Progenitor cell of endocrine pancreas (in vitro differentiated cells): ENCODE measurements around the gene MYBPC3. TPM values are rescaled to one million over a fixed set of nuclear protein-coding genes. Genes with fewer than 3 reads are reported as not detected.

Experiments used
- DNase-seq: peaks from one replicate; pipeline ENCODE4 v3.0.0; 2021; ENCODE audit warnings: low spot score; ENCODE audit not compliant: unreplicated experiment
- H3K27ac Mint-ChIP-seq: 2 replicates; pipeline ENCODE4 v1.8.0; 2021; ENCODE audit warnings: mild to moderate bottlenecking, moderate library complexity, mixed read lengths
- H3K27me3 Mint-ChIP-seq: 2 replicates; pipeline ENCODE4 v1.8.0; 2021; ENCODE audit warnings: mixed read lengths
- H3K36me3 Mint-ChIP-seq: 2 replicates; pipeline ENCODE4 v1.8.0; 2022; ENCODE audit warnings: mixed read lengths; ENCODE audit not compliant: insufficient read depth
- H3K4me1 Mint-ChIP-seq: 2 replicates; pipeline ENCODE4 v1.8.0; 2021; ENCODE audit warnings: low read depth, mixed read lengths
- H3K4me3 Mint-ChIP-seq: 2 replicates; pipeline ENCODE4 v1.8.0; 2021; ENCODE audit warnings: low read depth, mild to moderate bottlenecking, moderate library complexity, mixed read lengths
- H3K9me3 Mint-ChIP-seq: 2 replicates; pipeline ENCODE4 v1.8.0; 2021; ENCODE audit warnings: low read depth, mixed read lengths
- CTCF ChIP-seq: fragments of 200-600 bp; sonication (generic); IDR thresholded peaks from one replicate; pipeline ENCODE4 v1.5.0; 2021; ENCODE audit warnings: antibody characterized with exemption, mild to moderate bottlenecking; ENCODE audit not compliant: unreplicated experiment
- total RNA-seq: library from RNA; stranded (reverse); gene quantifications from 2 replicates; pipeline ENCODE4 v1.2.1, GENCODE V29; 2021

Gene MYBPC3
- total RNA-seq, 1 donor from 2014 or later, result 0.10 TPM

- DNase-seq, result no peak
- no peak for TF ChIP-seq CTCF
- Mint-ChIP-seq H3K27ac (no peak overlapping the region), H3K9me3 (no peaks in the 10 kb centered on the region), H3K4me3 (no peak overlapping the region), H3K36me3 (no peaks in the 10 kb centered on the region), H3K27me3 (no peaks in the 10 kb centered on the region), H3K4me1 (peaks cover 2% of the 10 kb centered on the region)
These were observed 18.5 kb downstream of the MYBPC3 start for GRCh38 chr11:47333886-47334443.

GRCh38 chr11:47333526-47333845 lies 19.0 kb downstream of the MYBPC3 start:
- Mint-ChIP-seq H3K36me3 (no peaks in the 10 kb centered on the region), H3K4me3 (no peak overlapping the region), H3K9me3 (no peaks in the 10 kb centered on the region), H3K27ac (no peak overlapping the region), H3K27me3 (no peaks in the 10 kb centered on the region), H3K4me1 (peaks cover 2% of the 10 kb centered on the region)
- TF ChIP-seq CTCF, result no peak
- DNase-seq, result no peak

- Mint-ChIP-seq H3K27me3 (no peaks in the 10 kb centered on the region), H3K27ac (no peak overlapping the region), H3K4me3 (no peak overlapping the region), H3K9me3 (no peaks in the 10 kb centered on the region), H3K4me1 (peaks cover 2% of the 10 kb centered on the region), H3K36me3 (no peaks in the 10 kb centered on the region)
- no peak for TF ChIP-seq CTCF
- DNase-seq, result no peak
These were observed 19.5 kb downstream of the MYBPC3 start for GRCh38 chr11:47332791-47333525.

GRCh38 chr11:47332303-47332711 lies 20.2 kb downstream of the MYBPC3 start:
- Mint-ChIP-seq H3K27me3 (no peaks in the 10 kb centered on the region), H3K36me3 (peaks cover 2% of the 10 kb centered on the region), H3K4me3 (no peak overlapping the region), H3K9me3 (no peaks in the 10 kb centered on the region), H3K27ac (no peak overlapping the region), H3K4me1 (peaks cover 2% of the 10 kb centered on the region)
- no peak for DNase-seq
- TF ChIP-seq CTCF, result no peak

- no peak for TF ChIP-seq CTCF
These were observed 20.8 kb downstream of the MYBPC3 start for GRCh38 chr11:47331454-47332302.

More at GRCh38 chr11:47331454-47332302, 20.8 kb downstream of the MYBPC3 start:
- Mint-ChIP-seq H3K9me3 (no peaks in the 10 kb centered on the region), H3K36me3 (peaks cover 3% of the 10 kb centered on the region), H3K4me1 (peaks cover 2% of the 10 kb centered on the region), H3K4me3 (no peak overlapping the region), H3K27ac (no peak overlapping the region), H3K27me3 (no peaks in the 10 kb centered on the region)
- DNase-seq, result no peak
